H9 (cell line): ENCODE results near the gene PF4V1. TPM values are rescaled to one million over a fixed set of nuclear protein-coding genes. Genes with fewer than 3 reads are reported as not detected.

ENCODE experiments used
- DNase-seq: peaks from one replicate; pipeline ENCODE4 v3.0.0-alpha.2; 2017
- H2AFZ ChIP-seq: one replicate; pipeline ENCODE4 v1.6.1; 2013; ENCODE audit warnings: mild to moderate bottlenecking, low read length, control low read depth, moderate library complexity
- H2AK5ac ChIP-seq: 2 replicates; pipeline ENCODE4 v1.6.1; 2013; ENCODE audit warnings: low read length, control low read depth, mixed read lengths; ENCODE audit not compliant: insufficient read length
- H2BK120ac ChIP-seq: one replicate; pipeline ENCODE4 v1.6.1; 2013; ENCODE audit warnings: low read depth, mild to moderate bottlenecking, low read length, control low read depth, inconsistent platforms; ENCODE audit not compliant: poor library complexity, severe bottlenecking
- H2BK12ac ChIP-seq: 2 replicates; pipeline ENCODE4 v1.6.1; 2013; ENCODE audit warnings: low read length, control low read depth, mixed read lengths, low read depth; ENCODE audit not compliant: insufficient read length
- H2BK15ac ChIP-seq: 2 replicates; pipeline ENCODE4 v1.6.1; 2013; ENCODE audit warnings: low read depth, low read length, control low read depth
- H2BK20ac ChIP-seq: one replicate; pipeline ENCODE4 v1.6.1; 2013; ENCODE audit warnings: low read depth, mild to moderate bottlenecking, low read length, control low read depth, inconsistent platforms; ENCODE audit not compliant: poor library complexity, severe bottlenecking
- H2BK5ac ChIP-seq: 2 replicates; pipeline ENCODE4 v1.6.1; 2013; ENCODE audit warnings: low read length, control low read depth, mixed read lengths; ENCODE audit not compliant: insufficient read length
- H3K14ac ChIP-seq: 2 replicates; pipeline ENCODE4 v1.6.1; 2013; ENCODE audit warnings: low read length, control low read depth; ENCODE audit not compliant: insufficient read depth
- H3K18ac ChIP-seq: 2 replicates; pipeline ENCODE4 v1.6.1; 2013; ENCODE audit warnings: low read depth, mild to moderate bottlenecking, mixed read lengths, low read length, control low read depth; ENCODE audit not compliant: insufficient read length
- H3K23ac ChIP-seq: 2 replicates; pipeline ENCODE4 v1.6.1; 2013; ENCODE audit warnings: low read length, control low read depth, mixed read lengths, low read depth; ENCODE audit not compliant: insufficient read length
- H3K23me2 ChIP-seq: 2 replicates; pipeline ENCODE4 v1.6.1; 2013; ENCODE audit warnings: low read depth, mild to moderate bottlenecking, mixed read lengths, low read length, control low read depth; ENCODE audit not compliant: insufficient read length, poor library complexity, severe bottlenecking
- H3K27ac ChIP-seq: 2 replicates; pipeline ENCODE4 v1.5.1; 2013; ENCODE audit warnings: low read length, control low read depth, mixed read lengths, low read depth; ENCODE audit not compliant: insufficient read length
- H3K27me3 ChIP-seq: 2 replicates; pipeline ENCODE4 v1.6.1; 2013; ENCODE audit warnings: low read length, control low read depth, inconsistent platforms; ENCODE audit not compliant: insufficient read depth
- H3K4ac ChIP-seq: 2 replicates; pipeline ENCODE4 v1.6.1; 2013; ENCODE audit warnings: low read depth, mild to moderate bottlenecking, control low read depth, inconsistent platforms, low read length, moderate library complexity
- H3K4me1 ChIP-seq: 2 replicates; pipeline ENCODE4 v1.6.1; 2013; ENCODE audit warnings: low read length, control low read depth, inconsistent platforms; ENCODE audit not compliant: insufficient read depth
- H3K4me2 ChIP-seq: 2 replicates; pipeline ENCODE4 v1.6.1; 2013; ENCODE audit warnings: low read length, control low read depth, mixed read lengths; ENCODE audit not compliant: insufficient read length, insufficient read depth
- H3K56ac ChIP-seq: 2 replicates; pipeline ENCODE4 v1.6.1; 2013; ENCODE audit warnings: low read depth, mild to moderate bottlenecking, mixed read lengths, low read length, control low read depth; ENCODE audit not compliant: insufficient read length
- H3K79me1 ChIP-seq: 2 replicates; pipeline ENCODE4 v1.6.1; 2013; ENCODE audit warnings: low read depth, mild to moderate bottlenecking, moderate library complexity, low read length, control low read depth, inconsistent platforms; ENCODE audit not compliant: insufficient read depth, poor library complexity, severe bottlenecking
- H3K79me2 ChIP-seq: 2 replicates; pipeline ENCODE4 v1.6.1; 2013; ENCODE audit warnings: low read length, control low read depth, inconsistent platforms; ENCODE audit not compliant: insufficient read depth
- H3K9ac ChIP-seq: 2 replicates; pipeline ENCODE4 v1.6.1; 2013; ENCODE audit warnings: low read length, control low read depth, mixed read lengths; ENCODE audit not compliant: insufficient read length; ENCODE audit errors: extremely low read depth
- H3K9me3 ChIP-seq: one replicate; pipeline ENCODE4 v1.6.1; 2013; ENCODE audit warnings: low read depth, low read length, inconsistent platforms; ENCODE audit not compliant: control insufficient read depth
- H3T11ph ChIP-seq: one replicate; pipeline ENCODE4 v1.6.1; 2013; ENCODE audit warnings: mild to moderate bottlenecking, low read length, control low read depth, inconsistent platforms
- H4K20me1 ChIP-seq: one replicate; pipeline ENCODE4 v1.6.1; 2013; ENCODE audit not compliant: control insufficient read depth, insufficient read length, insufficient read depth
- H4K5ac ChIP-seq: 2 replicates; pipeline ENCODE4 v1.6.1; 2013; ENCODE audit warnings: low read depth, mild to moderate bottlenecking, mixed read lengths, low read length, control low read depth; ENCODE audit not compliant: insufficient read length
- H4K8ac ChIP-seq: replicated peaks from 2 replicates; pipeline ENCODE4 v1.6.1; 2013; ENCODE audit warnings: low read length, control low read depth, mixed read lengths, low read depth; ENCODE audit not compliant: insufficient read length
- H4K91ac ChIP-seq: 2 replicates; pipeline ENCODE4 v1.6.1; 2013; ENCODE audit warnings: low read depth, mild to moderate bottlenecking, moderate library complexity, mixed read lengths, low read length, control low read depth; ENCODE audit not compliant: insufficient read length
- H3K27ac Mint-ChIP-seq, 3 experiments: 2 replicates in 2 of 3; 3 replicates in 1 of 3; pipeline ENCODE4 v1.8.0; 2020 to 2021; ENCODE audit warnings: mixed read lengths in 3 of 3, mild to moderate bottlenecking in 1 of 3, moderate library complexity in 1 of 3
- H3K27me3 Mint-ChIP-seq: 2 replicates; pipeline ENCODE4 v1.8.0; 2021; ENCODE audit warnings: low read depth, mild to moderate bottlenecking, moderate library complexity, mixed read lengths
- H3K36me3 Mint-ChIP-seq, 3 experiments: 2 replicates in 2 of 3; 3 replicates in 1 of 3; pipeline ENCODE4 v1.8.0; 2020 to 2021; ENCODE audit warnings: low read depth in 3 of 3, mixed read lengths in 3 of 3; ENCODE audit not compliant: insufficient read depth in 1 of 3
- H3K4me1 Mint-ChIP-seq, 2 experiments: 2 replicates each; pipeline ENCODE4 v1.8.0; 2020; ENCODE audit warnings: mixed read lengths in 2 of 2
- H3K4me3 Mint-ChIP-seq, 2 experiments: 2 replicates in 1 of 2; 3 replicates in 1 of 2; pipeline ENCODE4 v1.8.0; 2020 to 2021; ENCODE audit warnings: mild to moderate bottlenecking in 2 of 2, mixed read lengths in 2 of 2, moderate library complexity in 1 of 2
- H3K9me3 Mint-ChIP-seq, 2 experiments: 2 replicates in 1 of 2; 3 replicates in 1 of 2; pipeline ENCODE4 v1.8.0; 2020; ENCODE audit warnings: mild to moderate bottlenecking in 2 of 2, mixed read lengths in 2 of 2, moderate library complexity in 1 of 2
- WGBS: extraction: QIAGEN DNeasy Blood & Tissue Kit; methylation state at CpG from one replicate; pipeline ENCODE4 v1.1.7; 2013; ENCODE audit warnings: missing lambda C conversion rate, low lambda C conversion rate, mixed read lengths; ENCODE audit not compliant: insufficient read length; ENCODE audit errors: extremely low coverage; 5-methylcytosine and 5-hydroxymethylcytosine counted together
- total RNA-seq: library from RNA; stranded (reverse); gene quantifications from 2 replicates; pipeline ENCODE4 v1.2.1, GENCODE V29; 2021
- TF ChIP-seq, protein P1 (sequence below): fragments of 200-600 bp; sonication (generic); conservative IDR thresholded peaks from 3 replicates; pipeline ENCODE4 v1.8.0; 2021; ENCODE audit warnings: antibody characterized with exemption, mild to moderate bottlenecking

The PF4V1 gene
- total RNA-seq, 1 experiment from 2014 or later = not detected

DNA sequence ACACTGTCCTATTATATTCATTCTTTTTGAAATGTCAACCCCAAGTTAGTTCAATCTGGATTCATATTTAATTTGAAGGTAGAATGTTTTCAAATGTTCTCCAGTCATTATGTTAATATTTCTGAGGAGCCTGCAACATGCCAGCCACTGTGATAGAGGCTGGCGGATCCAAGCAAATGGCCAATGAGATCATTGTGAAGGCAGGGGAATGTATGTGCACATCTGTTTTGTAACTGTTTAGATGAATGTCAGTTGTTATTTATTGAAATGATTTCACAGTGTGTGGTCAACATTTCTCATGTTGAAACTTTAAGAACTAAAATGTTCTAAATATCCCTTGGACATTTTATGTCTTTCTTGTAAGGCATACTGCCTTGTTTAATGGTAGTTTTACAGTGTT lies 17.7 kb downstream of the PF4V1 start:
- no peak overlapping the region for H3K23ac ChIP-seq
- H2BK5ac ChIP-seq = no peak overlapping the region
- H3K9ac ChIP-seq = no peak overlapping the region
- 0 out of 2 replicates have a peak, but pooled peaks cover 2% of the 10 kb centered on the region for H3K4me1 ChIP-seq
- no peak overlapping the region for H2AFZ ChIP-seq
- no peak overlapping the region for H2BK120ac ChIP-seq
- H3K79me2 ChIP-seq = no peaks in the 10 kb centered on the region
- H4K91ac ChIP-seq = no peak overlapping the region
- Mint-ChIP-seq H3K36me3 (no peaks in the 10 kb centered on the region), H3K4me1 (peaks cover 15 to 21% of the 10 kb centered on the region in 2 experiments), H3K4me3 (no peak overlapping the region), H3K27ac (no peak overlapping the region), H3K9me3 (no peaks in the 10 kb centered on the region), H3K27me3 (peaks cover 51% of the 10 kb centered on the region)
- H3K14ac ChIP-seq = no peak overlapping the region
- no peaks in the 10 kb centered on the region; the same call in 1 of the 2 replicates for H3K27me3 ChIP-seq
- H3K56ac ChIP-seq = no peak overlapping the region
- no peak overlapping the region for H2AK5ac ChIP-seq
- no peak overlapping the region for H2BK12ac ChIP-seq
- no peak for DNase-seq
- H3K4ac ChIP-seq = no peak overlapping the region
- H2BK15ac ChIP-seq = no peak overlapping the region
- no peaks in the 10 kb centered on the region for H3K79me1 ChIP-seq
- no peak overlapping the region for H3T11ph ChIP-seq
- no peak overlapping the region for H3K27ac ChIP-seq
- H3K23me2 ChIP-seq = peaks cover 12% of the 10 kb centered on the region
- H3K18ac ChIP-seq = no peak overlapping the region
- no peak overlapping the region for H4K5ac ChIP-seq
- H3K4me2 ChIP-seq = no peak overlapping the region
- no peak overlapping the region for H2BK20ac ChIP-seq
- no peaks in the 10 kb centered on the region for H3K9me3 ChIP-seq
- no CpG with 5 or more reads among the region's 1 CpG for WGBS
- no peak overlapping the region for H4K8ac ChIP-seq
- H4K20me1 ChIP-seq = no peaks in the 10 kb centered on the region
- TF ChIP-seq, protein P1, sequence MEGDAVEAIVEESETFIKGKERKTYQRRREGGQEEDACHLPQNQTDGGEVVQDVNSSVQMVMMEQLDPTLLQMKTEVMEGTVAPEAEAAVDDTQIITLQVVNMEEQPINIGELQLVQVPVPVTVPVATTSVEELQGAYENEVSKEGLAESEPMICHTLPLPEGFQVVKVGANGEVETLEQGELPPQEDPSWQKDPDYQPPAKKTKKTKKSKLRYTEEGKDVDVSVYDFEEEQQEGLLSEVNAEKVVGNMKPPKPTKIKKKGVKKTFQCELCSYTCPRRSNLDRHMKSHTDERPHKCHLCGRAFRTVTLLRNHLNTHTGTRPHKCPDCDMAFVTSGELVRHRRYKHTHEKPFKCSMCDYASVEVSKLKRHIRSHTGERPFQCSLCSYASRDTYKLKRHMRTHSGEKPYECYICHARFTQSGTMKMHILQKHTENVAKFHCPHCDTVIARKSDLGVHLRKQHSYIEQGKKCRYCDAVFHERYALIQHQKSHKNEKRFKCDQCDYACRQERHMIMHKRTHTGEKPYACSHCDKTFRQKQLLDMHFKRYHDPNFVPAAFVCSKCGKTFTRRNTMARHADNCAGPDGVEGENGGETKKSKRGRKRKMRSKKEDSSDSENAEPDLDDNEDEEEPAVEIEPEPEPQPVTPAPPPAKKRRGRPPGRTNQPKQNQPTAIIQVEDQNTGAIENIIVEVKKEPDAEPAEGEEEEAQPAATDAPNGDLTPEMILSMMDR = no peak
